GM10266 (cell line): Measurements from ENCODE around the gene ACADSB.

Experiments used
- DNase-seq: peaks from one replicate; pipeline ENCODE4 v3.0.0; 2012; ENCODE audit errors: extremely low spot score
- TF ChIP-seq, protein P1 (sequence below): IDR thresholded peaks from 2 replicates; pipeline ENCODE4 v1.5.1; 2012; ENCODE audit warnings: mild to moderate bottlenecking, low read depth; ENCODE audit not compliant: control insufficient read depth, insufficient read depth; ENCODE audit errors: missing control alignments

Gene ACADSB

DNA sequence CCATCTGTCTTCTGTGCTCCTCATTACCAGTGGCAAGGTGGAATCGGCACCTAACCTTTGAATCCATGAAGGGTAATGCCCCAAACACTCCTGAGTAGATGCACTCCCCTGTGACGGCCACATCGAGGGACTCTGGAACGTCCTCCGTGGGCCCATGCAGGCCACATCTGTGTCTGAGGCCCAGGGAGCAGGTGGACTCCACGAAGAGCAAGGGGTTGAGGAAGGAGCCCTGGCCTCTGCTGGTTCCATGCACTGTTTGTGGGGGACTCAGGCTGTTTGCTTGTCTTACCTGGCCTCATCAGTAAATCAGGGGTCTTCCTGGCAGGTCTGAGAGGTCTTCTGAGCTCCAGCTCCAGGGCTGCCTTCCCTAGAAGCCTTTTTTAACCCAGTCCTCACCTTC is 64.4 kb downstream of the ACADSB start:
- TF ChIP-seq, protein P1, sequence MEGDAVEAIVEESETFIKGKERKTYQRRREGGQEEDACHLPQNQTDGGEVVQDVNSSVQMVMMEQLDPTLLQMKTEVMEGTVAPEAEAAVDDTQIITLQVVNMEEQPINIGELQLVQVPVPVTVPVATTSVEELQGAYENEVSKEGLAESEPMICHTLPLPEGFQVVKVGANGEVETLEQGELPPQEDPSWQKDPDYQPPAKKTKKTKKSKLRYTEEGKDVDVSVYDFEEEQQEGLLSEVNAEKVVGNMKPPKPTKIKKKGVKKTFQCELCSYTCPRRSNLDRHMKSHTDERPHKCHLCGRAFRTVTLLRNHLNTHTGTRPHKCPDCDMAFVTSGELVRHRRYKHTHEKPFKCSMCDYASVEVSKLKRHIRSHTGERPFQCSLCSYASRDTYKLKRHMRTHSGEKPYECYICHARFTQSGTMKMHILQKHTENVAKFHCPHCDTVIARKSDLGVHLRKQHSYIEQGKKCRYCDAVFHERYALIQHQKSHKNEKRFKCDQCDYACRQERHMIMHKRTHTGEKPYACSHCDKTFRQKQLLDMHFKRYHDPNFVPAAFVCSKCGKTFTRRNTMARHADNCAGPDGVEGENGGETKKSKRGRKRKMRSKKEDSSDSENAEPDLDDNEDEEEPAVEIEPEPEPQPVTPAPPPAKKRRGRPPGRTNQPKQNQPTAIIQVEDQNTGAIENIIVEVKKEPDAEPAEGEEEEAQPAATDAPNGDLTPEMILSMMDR, result no peak

DNA sequence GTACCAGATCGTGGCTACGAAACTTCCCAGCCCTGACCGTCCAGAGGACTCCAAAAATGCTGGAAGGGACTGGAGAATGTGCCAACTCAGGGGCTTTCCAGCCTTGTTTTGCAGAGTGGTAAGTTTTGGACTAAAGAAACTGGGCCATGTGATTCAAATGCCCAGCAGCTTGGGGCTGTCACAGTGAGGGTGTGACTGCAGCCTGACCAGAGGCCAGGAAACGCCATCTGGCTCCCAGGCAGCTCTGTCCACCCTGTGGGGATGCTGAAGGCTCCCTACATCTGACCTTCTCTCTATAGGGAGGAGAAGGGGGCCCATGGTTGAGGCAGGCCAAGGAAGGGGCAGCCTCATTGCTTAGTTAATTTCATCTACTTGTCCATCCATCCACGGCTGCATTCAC is 65.4 kb downstream of the ACADSB start:
- TF ChIP-seq, protein P1, result no peak
- DNase-seq, result no peak

More for the DNA sequence above, 64.4 kb downstream of the ACADSB start:
- DNase-seq, result no peak

DNA sequence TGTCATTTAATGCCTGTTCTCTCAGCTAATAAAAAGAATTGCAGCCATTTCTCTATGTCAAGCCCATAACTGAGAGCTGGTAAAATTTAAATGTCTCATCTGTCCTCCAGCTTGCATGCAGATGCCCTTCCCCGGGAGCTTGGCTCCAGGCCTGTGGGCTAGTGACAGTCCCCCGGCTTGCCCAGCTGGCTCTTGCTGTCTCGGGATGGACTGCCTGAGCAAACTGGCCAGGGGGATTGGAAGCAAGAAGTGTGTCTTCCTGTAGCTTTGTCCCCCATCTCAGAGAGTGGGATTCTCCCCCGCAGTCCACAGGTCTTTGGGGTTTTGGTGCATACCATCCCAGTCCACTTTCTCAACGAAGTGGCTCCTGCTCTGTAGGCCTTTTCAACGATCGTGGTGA is 73.1 kb downstream of the ACADSB start:
- TF ChIP-seq, protein P1, result no peak
- DNase-seq, result no peak

DNA sequence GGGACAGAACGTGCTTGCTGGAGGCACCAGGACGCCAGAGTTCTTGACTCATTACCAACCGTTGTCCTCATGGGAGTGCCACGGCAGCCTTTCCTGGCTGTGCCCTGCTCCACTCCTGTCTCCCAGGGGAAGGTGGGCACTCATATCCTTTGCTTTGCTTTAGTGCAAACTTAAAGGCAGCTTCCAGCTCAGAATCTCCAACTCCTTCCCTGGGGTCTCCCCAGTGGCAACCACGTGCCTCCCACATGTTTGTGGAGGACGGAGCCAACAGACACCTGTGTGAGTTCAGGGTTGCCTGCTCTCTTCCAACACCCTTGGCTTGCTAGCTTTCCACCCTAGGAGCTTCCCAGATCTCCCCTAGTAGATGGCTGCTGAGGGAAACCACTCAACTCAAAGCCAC is 75.0 kb downstream of the ACADSB start:
- no peak for DNase-seq
- TF ChIP-seq, protein P1, result no peak

DNA sequence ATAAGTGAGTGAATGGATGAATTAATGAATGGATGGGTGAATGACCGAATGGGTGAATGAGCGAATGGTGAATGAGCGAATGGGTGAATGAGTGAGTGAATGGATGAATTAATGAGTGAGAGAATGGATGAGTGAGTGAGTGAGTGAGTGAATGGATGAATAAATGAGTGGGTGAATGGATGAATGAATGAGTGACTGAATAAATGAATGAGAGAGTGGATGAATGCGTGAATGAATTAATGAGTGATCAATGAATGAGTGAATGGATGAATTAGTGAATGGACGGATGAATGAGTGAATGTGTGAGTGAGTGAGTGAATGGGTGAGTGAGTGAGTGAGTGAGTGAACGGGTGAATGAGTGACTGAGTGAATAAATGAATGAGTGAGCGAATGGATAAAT is 77.5 kb downstream of the ACADSB start:
- TF ChIP-seq, protein P1, result no peak
- no peak for DNase-seq

DNA sequence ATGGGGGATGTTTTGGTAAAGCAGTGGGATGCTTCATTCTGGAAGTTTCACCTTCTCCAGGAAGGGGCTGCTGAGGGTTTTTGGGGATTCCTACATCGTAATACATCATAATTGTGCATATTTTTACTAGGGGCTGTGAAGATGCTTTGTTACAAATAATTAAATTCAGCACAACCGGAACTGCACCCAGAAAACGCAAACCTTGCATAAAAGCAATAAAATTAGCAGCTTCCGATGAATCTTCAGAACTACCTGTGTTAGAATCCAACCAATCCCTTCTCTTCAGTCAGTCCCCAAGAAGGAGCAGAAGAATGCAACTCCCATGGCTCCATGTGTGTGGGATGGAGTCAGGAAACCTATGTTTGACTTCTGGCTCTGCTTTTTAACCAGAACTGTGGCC is 78.5 kb downstream of the ACADSB start:
- DNase-seq, result no peak
- TF ChIP-seq, protein P1, result no peak

DNA sequence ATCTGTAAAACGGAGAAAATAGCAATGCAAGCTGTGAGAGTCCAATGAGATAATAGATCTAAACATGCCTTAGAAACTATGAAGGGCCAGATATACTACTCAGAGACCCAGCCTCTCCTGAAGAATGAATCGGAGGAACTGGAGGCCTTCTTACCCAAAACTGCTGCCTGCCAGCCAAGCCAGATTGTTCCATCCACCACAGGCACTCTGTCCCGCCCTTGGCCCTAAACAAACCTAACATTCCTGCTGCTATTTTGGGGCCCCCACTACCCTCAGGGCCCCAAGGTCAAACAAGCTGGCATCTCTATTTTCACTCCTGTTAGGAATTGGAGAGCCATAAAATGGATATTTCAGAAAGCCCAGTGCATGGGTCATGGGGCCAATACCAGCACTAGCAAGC is 79.0 kb downstream of the ACADSB start:
- DNase-seq, result no peak
- TF ChIP-seq, protein P1, result no peak
